Measurements from ENCODE around the gene POP7. TPM values are rescaled to one million over a fixed set of nuclear protein-coding genes. Genes with fewer than 3 reads are reported as not detected.

The POP7 gene
- total RNA-seq, 2 experiments from 2014 or later: 47.2 to 94.3 TPM

DNA sequence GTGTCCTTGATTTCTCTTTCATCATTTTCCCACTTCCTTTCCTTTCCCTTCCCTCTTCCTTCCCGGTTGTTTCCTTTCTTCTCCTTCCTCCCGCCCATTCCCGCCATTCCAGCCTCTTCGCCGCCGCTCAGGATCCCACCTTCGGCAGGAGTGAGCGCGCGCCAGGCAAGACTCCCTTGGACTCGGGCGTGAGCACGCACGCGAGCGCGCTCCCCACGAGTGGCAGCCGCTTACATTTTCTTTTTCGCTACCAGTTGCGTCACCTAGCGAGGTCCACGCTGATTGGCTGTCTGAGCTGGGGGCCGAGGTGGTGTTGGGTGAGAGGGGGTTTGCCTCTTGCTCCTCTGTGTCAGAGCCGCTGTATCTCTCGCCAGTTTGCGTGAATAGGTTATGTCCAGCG lies 39.3 kb downstream of the POP7 start:
- ChIA-PET POLR2A (interaction anchor here (1.0 kb wide), 1 partner anchor 87 kb away, joined by 4 read pairs; no protein-coding TSS in a partner anchor), CTCF (ENCODE audit: unreplicated experiment) (no interaction called here)
- intact Hi-C loops (cut with micrococcal nuclease; ENCODE audit: unreplicated experiment): no loop called here
- H4K20me1 ChIP-seq (ENCODE audit: insufficient read depth, low read length): no peaks in the 10 kb centered on the region
- no peaks in the 10 kb centered on the region for H3K79me2 ChIP-seq (ENCODE audit: insufficient read depth, low read depth, low read length)
- no peak overlapping the region for H3K4me3 ChIP-seq (ENCODE audit: low read depth, low read length, poor library complexity, severe bottlenecking)
- TF ChIP-seq EZH2phosphoT487 (IDR thresholded peaks at IDR 0.05; ENCODE audit: borderline replicate concordance, low read depth, low read length) (no peak), CTCF (conservative IDR thresholded peaks at IDR 0.05; ENCODE audit: low read length) (no peak)
- no peaks in the 10 kb centered on the region for H3K9me3 ChIP-seq (ENCODE audit: low read length)
- no peaks in the 10 kb centered on the region for H3K9me2 ChIP-seq (ENCODE audit: insufficient read depth, low read length)
- no peaks in the 10 kb centered on the region for H3K36me3 ChIP-seq (ENCODE audit: insufficient read depth, low read length)
- H3K27ac ChIP-seq (ENCODE audit: low read depth, low read length, poor library complexity, severe bottlenecking): no peak overlapping the region
- no TSS peak for BruUV-seq (replicated peaks)
- no peak overlapping the region for H3K4me2 ChIP-seq (ENCODE audit: low read length)
- H3K4me1 ChIP-seq (ENCODE audit: insufficient read depth, low read length, poor library complexity, severe bottlenecking): no peaks in the 10 kb centered on the region
- no peak for DNase-seq (ENCODE audit: low spot score)
- H2AFZ ChIP-seq (ENCODE audit: low read length): no peak overlapping the region

DNA sequence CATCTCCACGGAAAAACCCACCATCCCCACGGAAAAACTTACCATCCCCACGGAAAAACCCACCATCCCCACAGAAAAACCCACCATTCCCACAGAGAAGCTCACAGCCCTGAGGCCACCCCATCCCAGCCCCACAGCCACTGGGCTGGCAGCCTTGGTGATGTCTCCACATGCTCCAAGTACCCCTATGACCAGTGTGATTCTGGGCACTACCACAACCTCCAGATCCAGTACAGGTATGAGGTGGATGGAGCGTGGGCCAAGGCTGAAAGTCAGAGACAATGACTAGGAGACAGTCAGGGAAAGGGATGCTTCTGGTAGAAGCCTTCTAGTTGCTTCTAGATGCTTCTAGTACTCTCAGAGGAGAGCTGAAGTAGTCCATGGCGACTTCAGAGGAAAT lies 47.1 kb downstream of the POP7 start:
- BruUV-seq (replicated peaks): no TSS peak
- TF ChIP-seq EZH2phosphoT487 (IDR thresholded peaks at IDR 0.05; ENCODE audit: borderline replicate concordance, low read depth, low read length): no peak
- ChIA-PET CTCF (ENCODE audit: unreplicated experiment) (no interaction called here), POLR2A (interaction anchor here (0.5 to 0.7 kb wide), 3 partner anchors 268 to 1579 kb away, joined by 4 to 5 read pairs (median 4); no protein-coding TSS in a partner anchor)
- Histone ChIP-seq H3K4me1 (ENCODE audit: insufficient read depth, low read length, poor library complexity, severe bottlenecking) (no peaks in the 10 kb centered on the region), H3K9me2 (ENCODE audit: insufficient read depth, low read length) (no peaks in the 10 kb centered on the region), H3K9me3 (ENCODE audit: low read length) (no peaks in the 10 kb centered on the region), H4K20me1 (ENCODE audit: insufficient read depth, low read length) (no peaks in the 10 kb centered on the region), H3K79me2 (ENCODE audit: insufficient read depth, low read depth, low read length) (no peaks in the 10 kb centered on the region), H3K4me2 (ENCODE audit: low read length) (no peak overlapping the region), H3K36me3 (ENCODE audit: insufficient read depth, low read length) (no peaks in the 10 kb centered on the region), H3K4me3 (ENCODE audit: low read depth, low read length, poor library complexity, severe bottlenecking) (no peak overlapping the region), H3K27ac (ENCODE audit: low read depth, low read length, poor library complexity, severe bottlenecking) (no peak overlapping the region), H2AFZ (ENCODE audit: low read length) (no peak overlapping the region)
- no peak for DNase-seq (ENCODE audit: low spot score)
- intact Hi-C loops (cut with micrococcal nuclease; ENCODE audit: unreplicated experiment): no loop called here

- H3K79me2 ChIP-seq (ENCODE audit: insufficient read depth, low read depth, low read length): no peaks in the 10 kb centered on the region
- DNase-seq (ENCODE audit: low spot score): no peak
- POLR2A ChIA-PET: interaction anchor here (0.5 to 0.6 kb wide), 2 partner anchors 267 to 1203 kb away, joined by 4 to 5 read pairs; no protein-coding TSS in a partner anchor
- H2AFZ ChIP-seq (ENCODE audit: low read length): no peak overlapping the region
- no peaks in the 10 kb centered on the region for H3K9me3 ChIP-seq (ENCODE audit: low read length)
- no peaks in the 10 kb centered on the region for H3K36me3 ChIP-seq (ENCODE audit: insufficient read depth, low read length)
- H3K4me1 ChIP-seq (ENCODE audit: insufficient read depth, low read length, poor library complexity, severe bottlenecking): no peaks in the 10 kb centered on the region
- no peaks in the 10 kb centered on the region for H4K20me1 ChIP-seq (ENCODE audit: insufficient read depth, low read length)
- no peak overlapping the region for H3K4me2 ChIP-seq (ENCODE audit: low read length)
- CTCF ChIA-PET (ENCODE audit: unreplicated experiment): no interaction called here
- H3K4me3 ChIP-seq (ENCODE audit: low read depth, low read length, poor library complexity, severe bottlenecking): no peak overlapping the region
- intact Hi-C loops (cut with micrococcal nuclease; ENCODE audit: unreplicated experiment): no loop called here
- H3K27ac ChIP-seq (ENCODE audit: low read depth, low read length, poor library complexity, severe bottlenecking): no peak overlapping the region
- TF ChIP-seq CTCF (conservative IDR thresholded peaks at IDR 0.05; ENCODE audit: low read length): no peak
- no peak for TF ChIP-seq EZH2phosphoT487 (IDR thresholded peaks at IDR 0.05; ENCODE audit: borderline replicate concordance, low read depth, low read length)
- H3K9me2 ChIP-seq (ENCODE audit: insufficient read depth, low read length): no peaks in the 10 kb centered on the region
- BruUV-seq (replicated peaks): no TSS peak
Observed at GRCh38 chr7:100753750-100754149, 47.8 kb downstream of the POP7 start.

Other genes starting within 250 kb of the POP7 start
- 0.54 and 1.6 TPM in 2 replicates for gene SPACDR, start 241.9 kb upstream of the POP7 start, total RNA-seq (2014; rRNA removed; shearing (Covaris generic))
- gene SPACDR, start 241.9 kb upstream of the POP7 start, total RNA-seq (2022): 2.4 and 3.7 TPM in 2 replicates
- gene TSC22D4, start 226.9 kb upstream of the POP7 start, total RNA-seq (2014; rRNA removed; shearing (Covaris generic)): 38.5 and 41.4 TPM in 2 replicates
- 75.4 and 76.6 TPM in 2 replicates for gene TSC22D4, start 226.9 kb upstream of the POP7 start, total RNA-seq (2022)
- gene NYAP1, start 222.2 kb upstream of the POP7 start, total RNA-seq (2014; rRNA removed; shearing (Covaris generic)): 0.08 and 0.98 TPM in 2 replicates
- gene NYAP1, start 222.2 kb upstream of the POP7 start, total RNA-seq (2022): 0.10 and 0.50 TPM in 2 replicates
- 7.9 and 11.5 TPM in 2 replicates for gene AGFG2, start 166.9 kb upstream of the POP7 start, total RNA-seq (2014; rRNA removed; shearing (Covaris generic))
- 15.2 and 17.1 TPM in 2 replicates for gene AGFG2, start 166.9 kb upstream of the POP7 start, total RNA-seq (2022)
- gene SAP25, start 132.2 kb upstream of the POP7 start, total RNA-seq (2014; rRNA removed; shearing (Covaris generic)): 1.2 and 1.5 TPM in 2 replicates
- gene SAP25, start 132.2 kb upstream of the POP7 start, total RNA-seq (2022): 12.7 and 14.0 TPM in 2 replicates
- gene LRCH4, start 120.0 kb upstream of the POP7 start, total RNA-seq (2014; rRNA removed; shearing (Covaris generic)): 30.3 and 39.2 TPM in 2 replicates
- 72.0 and 75.5 TPM in 2 replicates for gene LRCH4, start 120.0 kb upstream of the POP7 start, total RNA-seq (2022)
- 0.16 TPM in 1 of 2 replicates, not detected in the other for gene FBXO24, start 119.8 kb upstream of the POP7 start, total RNA-seq (2014; rRNA removed; shearing (Covaris generic))
- gene FBXO24, start 119.8 kb upstream of the POP7 start, total RNA-seq (2022): 1.2 and 1.7 TPM in 2 replicates
- 8.8 and 27.6 TPM in 2 replicates for gene PCOLCE, start 103.8 kb upstream of the POP7 start, total RNA-seq (2014; rRNA removed; shearing (Covaris generic))
- gene PCOLCE, start 103.8 kb upstream of the POP7 start, total RNA-seq (2022): 32.3 and 38.3 TPM in 2 replicates
- gene MOSPD3, start 93.6 kb upstream of the POP7 start, total RNA-seq (2014; rRNA removed; shearing (Covaris generic)): 7.1 and 12.0 TPM in 2 replicates
- gene MOSPD3, start 93.6 kb upstream of the POP7 start, total RNA-seq (2022): 10.4 and 15.1 TPM in 2 replicates
- gene TFR2, start 64.6 kb upstream of the POP7 start, total RNA-seq (2014; rRNA removed; shearing (Covaris generic)): 8.1 and 12.1 TPM in 2 replicates
- gene TFR2, start 64.6 kb upstream of the POP7 start, total RNA-seq (2022): 25.0 and 26.0 TPM in 2 replicates
- not detected in 2 replicates for gene ACTL6B, start 49.7 kb upstream of the POP7 start, total RNA-seq (2014; rRNA removed; shearing (Covaris generic))
- gene ACTL6B, start 49.7 kb upstream of the POP7 start, total RNA-seq (2022): not detected in 2 replicates
- gene GNB2, start 32.4 kb upstream of the POP7 start, total RNA-seq (2014; rRNA removed; shearing (Covaris generic)): 59.4 and 80.4 TPM in 2 replicates
- gene GNB2, start 32.4 kb upstream of the POP7 start, total RNA-seq (2022): 174 and 180 TPM in 2 replicates
- gene GIGYF1, start 11.9 kb upstream of the POP7 start, total RNA-seq (2014; rRNA removed; shearing (Covaris generic)): 35.7 and 40.2 TPM in 2 replicates
- 52.0 and 58.8 TPM in 2 replicates for gene GIGYF1, start 11.9 kb upstream of the POP7 start, total RNA-seq (2022)
- gene EPO, start 14.3 kb downstream of the POP7 start, total RNA-seq (2014; rRNA removed; shearing (Covaris generic)): 0.13 TPM in 1 of 2 replicates, not detected in the other
- not detected in 2 replicates for gene EPO, start 14.3 kb downstream of the POP7 start, total RNA-seq (2022)
- not detected in 2 replicates for gene ZAN, start 27.5 kb downstream of the POP7 start, total RNA-seq (2014; rRNA removed; shearing (Covaris generic))
- gene ZAN, start 27.5 kb downstream of the POP7 start, total RNA-seq (2022): not detected in 2 replicates
- gene EPHB4, start 121.4 kb downstream of the POP7 start, total RNA-seq (2014; rRNA removed; shearing (Covaris generic)): 4.2 and 5.6 TPM in 2 replicates
- 7.3 and 8.0 TPM in 2 replicates for gene EPHB4, start 121.4 kb downstream of the POP7 start, total RNA-seq (2022)
- gene SLC12A9, start 146.6 kb downstream of the POP7 start, total RNA-seq (2014; rRNA removed; shearing (Covaris generic)): 15.7 and 17.0 TPM in 2 replicates
- gene SLC12A9, start 146.6 kb downstream of the POP7 start, total RNA-seq (2022): 21.1 and 25.6 TPM in 2 replicates
- 2.2 and 3.3 TPM in 2 replicates for gene TRIP6, start 161.3 kb downstream of the POP7 start, total RNA-seq (2014; rRNA removed; shearing (Covaris generic))
- 1.8 and 3.1 TPM in 2 replicates for gene TRIP6, start 161.3 kb downstream of the POP7 start, total RNA-seq (2022)
- gene SRRT, start 169.0 kb downstream of the POP7 start, total RNA-seq (2014; rRNA removed; shearing (Covaris generic)): 154 and 174 TPM in 2 replicates
- 247 and 264 TPM in 2 replicates for gene SRRT, start 169.0 kb downstream of the POP7 start, total RNA-seq (2022)
- 2.8 and 4.9 TPM in 2 replicates for gene UFSP1, start 183.6 kb downstream of the POP7 start, total RNA-seq (2014; rRNA removed; shearing (Covaris generic))
- gene UFSP1, start 183.6 kb downstream of the POP7 start, total RNA-seq (2022): 3.3 and 3.8 TPM in 2 replicates
- gene ACHE, start 189.8 kb downstream of the POP7 start, total RNA-seq (2014; rRNA removed; shearing (Covaris generic)): not detected in 2 replicates
- gene ACHE, start 189.8 kb downstream of the POP7 start, total RNA-seq (2022): not detected in 2 replicates
- gene MUC3A, start 243.4 kb downstream of the POP7 start, total RNA-seq (2014; rRNA removed; shearing (Covaris generic)): not detected in 2 replicates
- not detected in 2 replicates for gene MUC3A, start 243.4 kb downstream of the POP7 start, total RNA-seq (2022)

All from OCI-LY7 (cell line).